ENCODE measurements around the gene TAF3.
A peak's percentile ranks its signal among the peaks of the same experiment; 100 is the strongest.

The TAF3 gene

DNA sequence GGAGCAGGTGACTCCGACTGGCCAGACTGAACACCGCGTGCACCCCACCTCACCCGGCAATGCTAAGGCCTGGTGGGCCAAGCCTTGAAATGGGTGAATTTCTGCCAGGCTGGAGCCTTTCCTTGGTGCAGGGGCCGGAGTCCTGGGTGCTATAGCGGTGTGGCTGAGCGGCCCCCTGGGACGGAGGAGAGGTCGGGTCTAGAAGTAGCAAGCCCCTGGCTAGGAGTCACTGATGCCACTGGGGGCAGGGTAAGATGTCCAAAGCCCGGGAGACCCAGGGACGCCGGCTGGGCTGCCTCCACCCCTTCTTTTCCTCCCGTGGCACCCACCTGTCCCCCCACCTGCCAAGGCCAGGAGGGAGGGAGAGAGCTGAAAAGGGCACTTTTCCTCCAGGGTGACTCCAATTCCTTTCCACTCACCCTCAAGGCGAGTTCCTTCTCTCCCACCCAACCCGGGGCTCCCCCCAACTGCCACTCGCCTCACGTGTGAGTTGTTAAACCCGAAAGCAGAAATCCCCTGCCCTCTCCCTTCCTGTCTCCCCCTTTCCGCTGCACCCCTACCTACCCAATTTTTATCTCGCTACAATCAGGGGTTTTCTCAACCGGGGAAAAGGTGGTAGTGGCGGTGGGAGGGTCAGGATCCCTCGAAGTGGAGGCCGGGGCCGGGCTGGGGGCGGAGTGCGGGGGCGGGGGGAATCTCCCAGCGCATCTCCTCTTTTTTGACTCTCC is 230.1 kb downstream of the TAF3 start:
- no peak for DNase-seq (ENCODE audit: low read depth)

DNA sequence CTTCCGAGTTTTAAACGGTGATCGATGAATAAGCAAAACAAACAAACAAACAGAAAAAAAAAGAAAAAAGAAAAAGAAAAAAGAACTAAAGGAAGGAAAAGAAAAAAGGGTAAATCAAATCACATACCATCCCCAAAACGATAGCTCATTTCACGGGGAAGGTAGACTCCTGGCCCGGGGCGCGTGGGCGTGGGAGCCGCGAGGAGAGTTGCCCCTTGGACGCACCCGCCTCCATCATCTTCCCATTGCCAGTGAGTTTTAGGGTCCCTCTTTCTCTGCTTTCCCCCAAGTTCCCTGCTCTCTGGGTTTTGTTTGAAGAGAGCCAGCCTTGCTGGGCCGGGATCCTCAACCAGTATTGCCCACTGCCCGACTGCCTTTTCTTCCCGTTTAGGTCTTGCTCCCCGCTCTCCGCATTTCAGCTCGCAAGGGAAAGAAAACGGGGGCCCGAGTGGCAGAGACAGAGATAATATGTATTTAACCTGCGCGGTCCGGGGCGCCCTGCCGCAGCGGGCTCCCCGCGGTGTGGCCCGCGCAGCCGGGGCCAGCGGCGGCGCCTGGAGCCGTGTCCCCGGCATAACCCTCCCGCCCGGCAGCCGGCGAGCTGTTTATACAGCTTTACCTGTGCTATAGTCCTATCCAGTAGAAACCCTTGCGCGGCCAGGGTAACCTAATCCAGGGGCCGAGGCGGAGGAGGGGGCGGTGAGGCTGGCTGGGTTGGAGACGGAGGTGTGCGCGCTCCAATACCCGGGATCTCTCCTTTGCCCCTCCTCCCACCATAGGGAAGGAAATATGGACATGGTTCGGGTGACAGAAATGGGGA is 230.9 kb downstream of the TAF3 start:
- no peak for DNase-seq (ENCODE audit: low read depth)

GRCh38 chr10:8049865-8050555 is 231.7 kb downstream of the TAF3 start:
- no peak for DNase-seq (ENCODE audit: low read depth)

- no peak for DNase-seq (ENCODE audit: low read depth)
These were observed 232.3 kb downstream of the TAF3 start for GRCh38 chr10:8050556-8051108.

GRCh38 chr10:8051109-8051821 is 233.0 kb downstream of the TAF3 start:
- no peak for DNase-seq (ENCODE audit: low read depth)

- no peak for DNase-seq (ENCODE audit: low read depth)
These were observed 233.5 kb downstream of the TAF3 start for GRCh38 chr10:8051851-8052257.

DNA sequence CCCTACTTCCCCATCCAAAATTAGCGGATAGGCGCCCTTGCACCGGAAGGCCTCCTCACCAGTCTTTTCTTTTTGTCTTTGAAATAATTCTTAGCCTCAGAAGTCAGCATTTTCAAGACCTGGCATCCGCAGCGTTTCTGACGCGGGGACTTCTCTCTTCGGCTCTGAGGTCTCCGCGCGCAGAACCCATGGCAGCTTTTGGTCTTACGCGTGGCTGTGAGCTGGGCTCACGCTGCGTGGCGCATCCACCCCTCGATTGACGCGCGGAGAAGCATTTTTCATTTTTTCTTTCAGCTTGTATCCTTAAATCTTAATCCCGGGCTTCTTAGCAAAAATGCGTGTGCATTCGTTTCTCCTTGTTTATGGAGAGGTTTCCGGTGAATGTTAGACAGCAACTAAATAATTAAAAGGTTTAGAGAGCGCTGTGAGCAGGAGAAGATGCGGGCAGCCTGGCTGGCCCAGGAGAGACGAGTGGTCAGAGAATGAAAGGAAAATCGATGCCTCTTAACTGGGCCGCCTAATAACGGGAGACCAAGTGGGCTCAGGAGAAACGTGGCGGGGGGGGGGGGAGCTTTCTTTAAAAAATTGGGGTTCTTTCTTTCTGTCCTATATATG is 234.1 kb downstream of the TAF3 start:
- no peak for DNase-seq (ENCODE audit: low read depth)

GRCh38 chr10:8052956-8053445 is 234.7 kb downstream of the TAF3 start:
- no peak for DNase-seq (ENCODE audit: low read depth)

- DNase-seq (ENCODE audit: low read depth) = peak; percentile 48
These were observed 235.3 kb downstream of the TAF3 start for GRCh38 chr10:8053446-8054243.

DNA sequence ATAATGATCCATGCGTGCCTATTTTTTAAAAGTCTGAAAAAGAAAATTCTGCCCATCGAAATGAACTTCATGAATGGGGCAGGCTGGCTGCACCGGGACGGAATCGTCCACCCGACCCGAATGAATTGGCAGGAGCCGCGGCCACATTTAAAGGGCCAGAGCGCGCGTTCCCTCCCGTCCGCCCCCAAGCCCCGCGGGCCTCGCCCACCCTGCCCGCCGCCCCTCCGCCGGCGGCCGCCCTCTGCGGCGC is 235.9 kb downstream of the TAF3 start:
- DNase-seq (ENCODE audit: low read depth) = no peak

DNA sequence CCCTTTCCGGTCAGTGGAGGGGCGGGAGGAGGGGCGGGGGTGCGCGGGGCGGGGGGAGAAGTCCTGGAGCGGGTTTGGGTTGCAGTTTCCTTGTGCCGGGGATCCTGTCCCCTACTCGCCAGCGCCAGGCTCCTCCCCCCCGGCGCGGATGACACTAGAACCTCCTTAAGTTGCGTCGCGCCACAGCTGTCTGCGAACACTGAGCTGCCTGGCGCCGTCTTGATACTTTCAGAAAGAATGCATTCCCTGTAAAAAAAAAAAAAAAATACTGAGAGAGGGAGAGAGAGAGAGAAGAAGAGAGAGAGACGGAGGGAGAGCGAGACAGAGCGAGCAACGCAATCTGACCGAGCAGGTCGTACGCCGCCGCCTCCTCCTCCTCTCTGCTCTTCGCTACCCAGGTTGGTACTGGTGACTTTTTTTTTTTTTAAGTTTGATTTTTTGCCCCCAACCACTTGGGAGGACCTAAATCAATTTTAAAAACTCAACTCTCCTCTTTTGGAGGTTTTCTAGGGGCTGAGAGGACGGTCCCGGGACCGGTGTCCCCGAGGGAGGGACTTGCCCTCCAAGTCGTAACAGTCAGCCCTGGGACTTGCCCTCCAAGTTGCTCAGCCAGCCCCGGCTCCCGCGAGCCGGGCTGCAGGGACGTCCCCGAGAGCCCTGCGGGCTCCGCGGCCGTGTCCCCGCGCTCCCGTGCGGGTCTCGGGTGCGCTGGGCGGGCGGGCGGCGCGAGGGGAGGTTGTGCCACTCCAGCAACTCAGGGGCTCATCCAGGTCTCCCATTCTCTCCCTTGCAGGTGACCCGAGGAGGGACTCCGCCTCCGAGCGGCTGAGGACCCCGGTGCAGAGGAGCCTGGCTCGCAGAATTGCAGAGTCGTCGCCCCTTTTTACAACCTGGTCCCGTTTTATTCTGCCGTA is 236.4 kb downstream of the TAF3 start, which contains the start of gene GATA3:
GATA3 (plus strand) TSS at position 195 of the 914 bp plus-strand sequence. CDS start 968 bp downstream, outside the sequence.
- peak; percentile 43 for DNase-seq (ENCODE audit: low read depth)

GRCh38 chr10:8055420-8056349 is 237.4 kb downstream of the TAF3 start:
- DNase-seq (ENCODE audit: low read depth) = no peak

DNA sequence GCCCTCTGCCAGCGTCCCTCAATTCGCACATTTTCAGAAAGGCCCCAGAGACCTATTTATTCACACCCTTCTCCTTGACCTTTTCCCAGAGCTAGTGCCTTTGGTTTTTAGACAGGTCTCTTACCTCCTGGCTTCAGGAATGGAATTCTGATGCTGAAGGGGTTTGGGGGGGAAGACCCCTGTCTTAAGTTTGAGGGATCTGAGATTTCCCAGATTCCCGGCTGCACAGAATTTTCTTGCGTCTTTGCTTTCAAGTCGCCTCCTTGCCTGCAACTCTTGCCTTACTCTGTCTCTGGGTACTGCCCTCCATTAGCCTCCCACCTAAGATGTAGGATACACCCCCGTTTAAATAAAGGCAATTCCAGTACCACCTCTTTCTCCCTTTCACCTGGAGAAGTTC is 238.1 kb downstream of the TAF3 start:
- no peak for DNase-seq (ENCODE audit: low read depth)

GRCh38 chr10:8056871-8057331 is 238.6 kb downstream of the TAF3 start:
- no peak for DNase-seq (ENCODE audit: low read depth)

DNA sequence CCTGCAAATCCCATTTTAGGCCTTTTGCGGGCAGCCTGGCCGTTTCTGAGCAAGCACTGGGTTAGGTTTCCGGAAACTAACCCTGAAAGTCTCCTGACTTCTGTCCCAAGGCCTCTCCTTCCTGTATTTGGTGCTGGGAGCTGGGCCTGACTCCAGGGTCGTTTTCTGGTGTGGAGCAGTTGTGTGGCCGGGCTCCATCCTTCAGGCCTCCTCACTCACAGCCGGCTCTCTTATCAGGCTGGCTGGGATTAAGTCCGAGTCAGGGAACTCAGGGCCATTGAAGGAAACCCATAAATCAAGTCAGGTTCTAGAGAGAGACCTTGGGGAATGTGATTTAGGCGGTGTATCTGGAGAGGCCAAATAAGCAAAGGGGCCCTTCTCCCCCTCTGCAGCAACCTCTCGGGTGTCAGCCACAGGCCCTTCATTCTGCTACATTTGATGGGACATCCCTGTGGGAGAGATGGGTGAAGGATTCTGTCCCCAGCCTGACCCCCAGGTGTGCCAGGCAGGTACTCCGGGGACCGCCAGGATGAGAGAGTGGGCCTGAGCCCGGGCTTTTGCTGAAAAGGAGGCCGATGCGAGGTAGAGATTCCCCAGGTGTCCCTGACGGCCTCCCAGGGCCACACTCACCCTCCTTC is 239.4 kb downstream of the TAF3 start:
- no peak for DNase-seq (ENCODE audit: low read depth)

DNA sequence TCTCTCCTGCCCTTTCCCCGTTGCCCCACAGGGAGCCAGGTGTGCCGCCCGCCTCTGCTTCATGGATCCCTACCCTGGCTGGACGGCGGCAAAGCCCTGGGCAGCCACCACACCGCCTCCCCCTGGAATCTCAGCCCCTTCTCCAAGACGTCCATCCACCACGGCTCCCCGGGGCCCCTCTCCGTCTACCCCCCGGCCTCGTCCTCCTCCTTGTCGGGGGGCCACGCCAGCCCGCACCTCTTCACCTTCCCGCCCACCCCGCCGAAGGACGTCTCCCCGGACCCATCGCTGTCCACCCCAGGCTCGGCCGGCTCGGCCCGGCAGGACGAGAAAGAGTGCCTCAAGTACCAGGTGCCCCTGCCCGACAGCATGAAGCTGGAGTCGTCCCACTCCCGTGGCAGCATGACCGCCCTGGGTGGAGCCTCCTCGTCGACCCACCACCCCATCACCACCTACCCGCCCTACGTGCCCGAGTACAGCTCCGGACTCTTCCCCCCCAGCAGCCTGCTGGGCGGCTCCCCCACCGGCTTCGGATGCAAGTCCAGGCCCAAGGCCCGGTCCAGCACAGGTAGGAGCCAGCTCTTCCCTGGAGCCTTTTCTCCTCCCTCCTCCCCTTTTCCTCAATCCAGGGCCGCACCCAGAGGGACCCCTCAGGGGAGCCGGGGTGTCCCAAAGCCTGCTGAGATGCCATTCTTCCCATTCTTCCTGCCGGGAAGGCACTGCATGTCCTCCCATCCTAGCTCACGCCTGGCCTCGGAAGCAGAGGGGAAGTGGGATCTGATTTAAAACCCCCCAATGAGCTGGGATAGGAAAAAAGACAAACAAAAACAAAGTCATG is 240.2 kb downstream of the TAF3 start:
- DNase-seq (ENCODE audit: low read depth) = no peak

Measured in fibroblast of the conjunctiva (primary cell).